Stimulated activated CD8-positive, alpha-beta memory T cell treated with anti-CD3 and anti-CD28 coated beads, Interleukin-7, amount 100 ng/mL, for 1 hour (primary cell): ENCODE results near the gene VAMP1.
A peak's percentile ranks its signal among the peaks of the same experiment; 100 is the strongest.
"Not testable (repeated sequence)": the region's sequence is repeated elsewhere in the genome, so short reads cannot be mapped to it uniquely, and the experiment has no call there.

ENCODE experiments used
- DNase-seq, 2 donors: peaks; one replicate each; pipeline ENCODE4 v3.0.0-alpha.2; 2020; ENCODE audit warnings: low read depth in 2 of 2

The VAMP1 gene, protein sequence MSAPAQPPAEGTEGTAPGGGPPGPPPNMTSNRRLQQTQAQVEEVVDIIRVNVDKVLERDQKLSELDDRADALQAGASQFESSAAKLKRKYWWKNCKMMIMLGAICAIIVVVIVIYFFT

DNA sequence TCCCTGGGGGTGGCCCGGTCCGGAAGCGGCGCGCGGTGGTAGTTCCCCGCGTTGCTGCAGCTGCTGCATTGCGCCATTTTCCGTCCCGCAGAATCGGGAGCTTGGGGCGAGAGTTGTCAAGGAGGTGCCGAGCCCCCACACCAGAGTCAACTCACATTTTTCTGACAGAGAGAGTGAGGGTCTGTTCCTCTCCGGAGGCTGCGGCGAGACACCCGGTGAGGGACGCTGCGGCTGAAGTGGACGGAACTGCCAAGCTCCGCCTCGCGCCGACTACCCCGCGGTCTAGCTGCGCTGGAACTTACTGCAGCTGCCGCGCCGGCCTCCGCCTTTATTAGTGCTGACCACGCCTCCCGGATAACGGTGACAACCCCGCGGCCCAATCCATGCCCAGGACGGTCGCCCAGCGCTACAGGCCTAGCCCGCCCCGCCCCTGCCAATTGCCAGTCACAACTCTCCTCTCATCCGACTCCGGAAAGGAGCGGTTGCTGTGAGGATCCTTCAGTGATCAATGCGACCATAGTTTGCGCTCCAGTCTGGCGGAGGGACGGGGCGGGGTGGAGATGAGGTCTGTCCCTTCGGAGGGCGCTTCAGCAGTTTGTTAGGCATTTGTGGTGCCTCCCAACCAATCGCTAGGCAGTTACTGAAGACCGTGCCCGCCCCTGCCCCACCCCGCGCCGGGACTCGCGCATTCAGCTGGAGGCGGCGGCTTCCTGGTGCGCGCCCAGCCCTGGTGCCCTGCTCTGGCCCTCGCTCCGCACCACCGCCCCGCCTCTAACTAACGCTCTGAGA, at the start of gene VAMP1:
Gene VAMP1, minus strand, starts transcription at position 303 of the 789 bp plus-strand sequence. Its CDS starts 146 bp downstream, at position 157.
- DNase-seq: peak; percentile 92 to 94

DNA sequence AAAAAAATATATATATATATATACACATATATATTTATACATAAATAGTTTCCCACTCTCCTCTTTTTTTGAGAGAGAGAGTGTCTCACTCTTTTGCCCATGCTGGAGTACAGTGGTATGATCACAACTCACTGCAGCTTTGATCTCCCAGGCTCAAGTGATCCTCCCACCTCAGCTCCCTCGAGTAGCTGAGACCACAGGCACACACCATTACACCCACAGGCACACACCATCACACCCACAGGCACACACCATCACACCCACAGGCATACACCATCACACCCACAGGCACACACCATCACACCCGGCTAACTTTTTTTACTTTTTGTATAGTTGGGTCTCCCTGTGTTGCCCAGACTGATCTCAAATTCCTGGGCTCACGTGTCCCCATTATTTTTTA, 49.7 kb upstream of the VAMP1 start:
- no peak for DNase-seq

DNA sequence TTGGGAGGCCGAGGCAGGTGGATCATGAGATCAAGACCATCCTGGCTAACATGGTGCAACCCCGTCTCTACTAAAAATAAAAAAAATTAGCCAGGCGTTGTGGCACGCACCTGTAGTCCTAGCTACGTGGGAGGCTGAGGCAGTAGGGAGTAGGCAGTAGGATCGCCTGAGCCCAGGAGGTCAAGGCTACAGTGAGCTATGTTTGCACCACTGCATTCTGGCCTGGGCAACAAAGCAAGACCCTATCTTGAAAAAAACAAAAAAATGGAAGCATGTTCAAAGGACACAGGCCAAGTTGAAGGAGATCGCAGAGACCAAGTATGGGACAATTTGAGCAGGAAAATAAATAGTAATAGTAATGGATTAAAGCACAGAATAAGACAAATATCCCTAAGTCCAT, 37.6 kb upstream of the VAMP1 start:
- no peak for DNase-seq

DNA sequence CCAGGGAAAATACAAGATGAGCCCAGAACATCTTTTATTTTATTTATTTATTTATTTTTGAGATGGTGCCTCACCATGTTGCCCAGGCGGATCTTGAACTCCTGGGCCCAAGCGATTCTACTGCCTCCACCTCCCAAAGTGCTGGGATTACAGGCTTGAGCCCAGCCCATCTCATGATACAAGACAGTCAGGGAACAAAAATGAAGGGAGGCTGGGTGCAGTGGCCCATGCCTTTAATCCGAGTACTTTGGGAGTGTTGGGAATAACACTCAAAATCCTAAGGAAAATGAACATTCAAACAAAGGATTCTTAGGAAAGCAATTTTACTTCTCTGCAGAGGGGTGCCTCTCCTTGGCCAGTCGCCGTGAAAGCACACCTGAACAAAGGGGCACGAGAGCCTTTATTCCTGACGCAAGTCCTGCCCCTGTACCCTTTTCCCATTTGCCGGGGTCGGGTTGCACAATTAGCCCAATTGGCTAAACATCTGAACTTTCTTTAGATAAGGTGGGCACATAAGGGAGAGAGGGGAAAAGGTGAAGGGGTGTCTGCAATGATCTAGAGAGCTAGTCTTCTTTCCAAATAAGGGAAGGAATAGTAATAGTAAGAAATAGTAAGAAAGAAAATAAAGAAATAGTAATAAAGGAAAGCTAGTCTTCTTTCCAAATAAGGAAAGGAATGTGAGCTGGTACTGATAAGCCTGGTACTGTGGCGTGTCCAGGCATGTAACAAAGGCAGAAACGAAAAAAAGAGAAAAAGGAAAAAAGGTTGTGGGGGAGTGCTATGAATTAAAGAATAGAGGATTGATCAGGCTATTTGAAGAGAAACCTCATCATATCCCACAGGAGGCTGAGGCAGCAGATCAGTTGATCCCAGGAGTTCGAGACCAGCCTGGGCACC, 36.9 kb upstream of the VAMP1 start:
- no peak for DNase-seq

DNA sequence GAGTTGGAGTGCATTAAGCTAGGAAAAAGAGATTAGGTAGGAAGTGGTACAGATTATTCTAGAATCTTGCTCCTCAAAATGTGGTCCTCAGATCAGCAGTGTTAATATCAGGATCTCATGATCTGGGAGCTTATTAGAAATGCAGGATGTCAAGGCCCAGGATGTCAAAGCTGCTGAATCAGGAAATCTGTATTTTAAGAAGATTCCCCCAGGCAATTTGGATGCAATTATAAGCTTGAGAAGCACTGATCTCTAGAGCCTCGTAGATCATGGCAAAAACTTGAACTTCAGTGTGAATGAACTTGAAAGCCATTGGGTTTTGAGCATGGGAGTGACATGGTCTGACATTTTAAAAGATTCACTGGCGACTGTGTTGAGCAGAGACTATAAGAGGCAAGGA, 30.0 kb upstream of the VAMP1 start:
- no peak for DNase-seq

DNA sequence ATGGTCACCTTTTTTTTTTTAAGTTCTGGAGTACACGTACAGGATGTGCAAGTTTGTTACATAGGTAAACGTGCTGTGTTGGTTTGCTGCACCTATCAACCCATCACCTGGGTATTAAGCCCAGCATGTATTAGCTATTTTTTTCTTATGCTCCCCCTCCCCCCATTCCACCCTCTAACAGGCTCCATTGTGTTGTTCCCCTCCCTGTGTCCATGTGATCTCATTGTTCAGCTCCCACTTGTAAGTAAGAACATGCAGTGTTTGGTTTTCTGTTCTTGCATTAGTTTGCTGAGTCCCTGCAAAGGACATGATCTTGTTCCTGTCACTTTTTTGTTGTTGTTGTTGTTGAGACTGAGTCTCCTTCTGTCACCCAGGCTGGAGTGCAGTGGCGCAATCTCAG, 26.8 kb upstream of the VAMP1 start:
- DNase-seq: not testable (repeated sequence)

DNA sequence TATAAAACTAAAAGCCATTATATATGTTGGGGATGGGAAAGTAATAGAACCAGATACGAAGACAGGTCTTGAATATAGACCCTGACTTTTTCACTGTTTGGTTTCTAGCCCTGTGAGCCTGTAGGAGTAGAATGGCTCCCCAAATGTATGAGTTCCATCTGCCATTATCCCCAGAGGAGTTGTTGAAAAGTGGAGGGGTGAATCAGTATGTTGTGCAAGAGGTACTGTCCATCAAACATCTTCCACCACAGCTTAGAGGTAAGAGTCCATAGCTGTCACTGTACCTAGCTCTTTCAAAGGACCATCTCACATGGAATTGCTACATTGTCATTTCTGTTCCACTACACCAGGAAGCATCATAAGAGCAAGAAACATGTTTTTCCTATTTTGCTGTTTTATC, 24.5 kb upstream of the VAMP1 start:
- DNase-seq: no peak

DNA sequence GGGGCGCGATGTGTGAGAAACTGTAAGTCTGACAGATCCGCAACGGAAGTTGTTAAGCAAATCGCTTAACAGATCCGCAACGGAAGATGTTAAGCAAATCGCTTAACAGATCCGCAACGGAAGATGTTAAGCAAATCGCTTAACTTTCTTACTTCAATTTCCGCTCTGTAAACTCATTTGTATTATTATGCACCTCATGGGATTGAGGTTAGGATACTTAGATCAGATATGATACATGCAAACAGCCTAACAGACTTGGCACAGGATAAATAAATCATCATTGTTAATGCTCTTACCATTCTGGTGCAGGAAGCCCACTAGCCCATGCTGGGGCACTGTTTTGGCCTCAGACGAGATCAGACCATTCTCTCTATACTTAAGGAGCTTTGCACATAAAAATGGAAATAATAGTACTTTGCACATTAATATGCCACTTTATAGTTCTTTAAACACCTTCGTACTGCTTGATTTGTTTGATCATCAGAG, 23.8 kb upstream of the VAMP1 start:
- DNase-seq: no peak

DNA sequence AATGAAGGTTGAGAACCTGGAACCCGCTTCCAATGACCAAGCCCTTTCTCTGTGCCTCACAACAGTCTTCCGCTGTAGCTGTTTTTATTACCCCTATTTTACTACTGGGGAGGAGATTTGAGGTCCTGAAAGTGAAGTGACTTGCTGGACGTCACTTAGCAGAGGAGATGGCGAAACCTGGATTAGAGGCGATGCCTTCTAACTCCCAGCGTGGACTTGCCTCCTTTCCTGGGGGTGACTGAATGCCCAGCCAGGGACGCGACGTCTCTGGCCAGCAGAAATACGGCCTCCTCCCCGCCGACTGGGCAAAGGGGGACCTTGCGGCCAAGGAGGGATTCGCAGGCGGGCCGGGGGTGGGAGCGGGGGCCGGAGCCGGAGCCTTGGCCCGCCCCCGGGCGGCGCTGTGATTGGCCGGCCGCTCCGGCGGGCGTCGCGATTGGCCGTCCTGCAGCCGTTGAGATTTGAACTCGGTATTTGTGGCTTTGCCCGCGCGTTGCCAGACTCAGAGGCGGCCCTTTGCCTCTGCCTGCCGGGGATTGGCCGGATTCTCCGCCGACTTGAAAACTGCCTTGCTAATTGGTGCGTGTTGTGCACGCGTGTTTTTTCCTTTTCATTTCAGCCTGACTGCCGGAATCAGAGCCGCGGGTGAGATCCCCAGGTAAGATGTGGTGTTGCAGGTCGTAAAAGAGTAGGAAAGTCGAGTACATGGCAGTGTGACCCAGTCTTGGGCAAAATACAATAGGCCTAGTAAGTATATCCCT, 23.2 kb upstream of the VAMP1 start, which contains the start of gene NCAPD2:
Gene NCAPD2, plus strand, starts transcription at position 606 of the 761 bp plus-strand sequence. CDS start 997 bp downstream, outside the sequence.
- DNase-seq: peak; percentile 83 to 85

DNA sequence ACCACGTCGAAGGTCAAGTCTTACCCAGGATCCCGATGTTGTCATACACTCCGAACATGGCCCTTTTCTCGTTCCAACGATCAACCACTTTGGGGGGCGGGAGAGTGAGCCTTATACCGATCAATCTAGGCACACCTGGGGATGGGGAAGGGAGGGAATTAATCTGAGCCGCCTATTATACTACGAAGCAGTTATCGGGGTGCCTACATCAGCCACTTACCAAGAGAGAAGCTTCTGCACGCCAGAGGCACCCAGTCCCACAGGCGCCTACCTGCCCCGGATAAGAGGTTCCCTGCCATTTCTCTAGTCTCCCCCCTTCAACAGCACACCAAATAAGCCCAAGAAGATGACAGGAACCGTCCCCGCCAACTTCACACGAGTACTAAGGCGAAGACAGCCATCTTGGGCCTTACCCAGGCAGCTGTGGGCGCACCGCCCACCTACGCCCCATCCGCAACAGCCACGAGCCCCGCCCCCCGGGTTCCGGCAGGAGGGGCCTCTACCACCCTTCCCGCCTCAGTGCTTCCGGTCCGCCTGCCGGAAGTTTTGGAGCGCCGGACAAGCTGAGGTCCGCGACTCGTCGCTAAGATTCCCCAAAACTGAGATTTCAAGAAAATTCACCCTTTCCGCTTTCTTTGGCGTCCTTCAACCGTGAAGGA, 22.5 kb upstream of the VAMP1 start, which contains the start of gene MRPL51:
Gene MRPL51, minus strand, starts transcription at position 425 of the 659 bp plus-strand sequence. Its CDS starts 126 bp downstream, at position 299.
- DNase-seq: peak; percentile 85 to 97

DNA sequence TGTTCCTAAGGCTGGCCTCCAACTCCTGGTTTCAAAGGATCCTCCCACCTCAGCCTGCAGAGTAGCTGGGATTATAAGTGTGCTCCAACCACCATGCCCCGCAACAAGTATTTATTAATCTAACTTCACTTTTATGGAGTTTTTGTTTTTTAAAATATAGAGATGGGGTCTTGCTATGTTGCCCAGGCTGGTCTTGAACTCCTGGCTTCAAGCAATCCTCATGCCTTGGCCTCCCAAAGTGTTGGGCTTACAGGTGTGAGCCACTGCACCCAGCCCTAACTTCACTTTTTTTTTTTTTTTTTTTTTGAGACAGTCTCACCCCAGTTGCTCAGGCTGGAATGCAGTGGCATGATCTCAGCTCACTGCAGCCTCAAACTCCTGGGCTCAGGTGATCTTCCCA, 20.2 kb upstream of the VAMP1 start:
- DNase-seq: not testable (repeated sequence)

DNA sequence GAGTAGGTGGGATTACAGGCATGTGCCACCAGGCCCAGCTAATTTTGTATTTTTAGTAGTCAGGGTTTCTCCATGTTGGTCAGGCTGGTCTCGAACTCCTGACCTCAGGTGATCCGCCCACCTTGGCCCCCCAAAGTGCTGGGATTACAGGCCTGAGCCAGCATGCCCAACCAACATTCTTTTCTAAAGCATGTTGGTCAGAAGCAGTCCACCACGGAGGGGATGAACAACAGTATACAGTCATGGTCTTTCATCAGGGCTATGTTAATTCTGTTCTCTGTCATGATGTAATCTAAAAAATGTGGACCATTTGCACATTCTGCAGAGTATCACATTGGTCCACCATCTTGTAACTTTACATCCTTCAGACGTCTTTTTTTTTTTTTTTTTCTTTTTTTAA, 19.0 kb upstream of the VAMP1 start:
- no peak for DNase-seq

DNA sequence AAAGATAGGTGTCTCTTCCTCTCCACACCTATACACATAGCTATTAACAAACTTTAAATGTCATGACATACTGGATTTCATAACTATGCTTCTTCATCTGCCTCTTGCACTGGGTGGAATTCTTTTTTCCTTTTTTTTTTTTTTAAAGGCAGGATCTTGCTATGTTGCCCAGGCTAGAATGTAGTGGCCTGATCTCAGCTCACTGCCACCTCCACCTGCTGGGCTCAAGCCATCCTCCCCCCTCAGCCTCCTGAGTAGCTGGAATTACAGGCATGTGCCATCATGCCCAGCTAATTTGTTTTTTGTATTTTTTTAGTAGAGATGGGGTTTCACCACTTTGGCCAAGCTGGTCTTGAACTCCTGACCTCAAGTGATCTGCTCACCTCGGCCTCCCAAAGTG, 17.8 kb upstream of the VAMP1 start:
- no peak for DNase-seq

DNA sequence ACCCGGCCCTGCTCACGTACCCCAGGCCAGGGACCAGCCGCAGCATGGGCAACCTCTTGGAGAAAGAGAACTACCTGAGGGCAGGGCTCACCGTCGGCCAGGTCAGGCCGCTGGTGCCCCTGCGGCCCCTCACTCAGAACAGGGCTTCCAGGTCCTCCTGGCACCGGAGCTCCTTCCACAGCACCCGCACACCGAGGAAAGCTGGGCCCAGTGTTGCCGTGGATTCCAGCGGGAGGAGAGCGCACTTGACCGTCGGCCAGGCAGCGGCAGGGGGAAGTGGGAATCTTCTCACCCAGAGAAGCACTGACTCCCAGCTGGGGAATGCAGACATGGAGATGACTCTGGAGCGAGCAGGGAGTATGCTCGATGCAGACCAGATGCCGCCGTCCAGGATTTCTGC, 7.9 kb upstream of the VAMP1 start:
- no peak for DNase-seq

DNA sequence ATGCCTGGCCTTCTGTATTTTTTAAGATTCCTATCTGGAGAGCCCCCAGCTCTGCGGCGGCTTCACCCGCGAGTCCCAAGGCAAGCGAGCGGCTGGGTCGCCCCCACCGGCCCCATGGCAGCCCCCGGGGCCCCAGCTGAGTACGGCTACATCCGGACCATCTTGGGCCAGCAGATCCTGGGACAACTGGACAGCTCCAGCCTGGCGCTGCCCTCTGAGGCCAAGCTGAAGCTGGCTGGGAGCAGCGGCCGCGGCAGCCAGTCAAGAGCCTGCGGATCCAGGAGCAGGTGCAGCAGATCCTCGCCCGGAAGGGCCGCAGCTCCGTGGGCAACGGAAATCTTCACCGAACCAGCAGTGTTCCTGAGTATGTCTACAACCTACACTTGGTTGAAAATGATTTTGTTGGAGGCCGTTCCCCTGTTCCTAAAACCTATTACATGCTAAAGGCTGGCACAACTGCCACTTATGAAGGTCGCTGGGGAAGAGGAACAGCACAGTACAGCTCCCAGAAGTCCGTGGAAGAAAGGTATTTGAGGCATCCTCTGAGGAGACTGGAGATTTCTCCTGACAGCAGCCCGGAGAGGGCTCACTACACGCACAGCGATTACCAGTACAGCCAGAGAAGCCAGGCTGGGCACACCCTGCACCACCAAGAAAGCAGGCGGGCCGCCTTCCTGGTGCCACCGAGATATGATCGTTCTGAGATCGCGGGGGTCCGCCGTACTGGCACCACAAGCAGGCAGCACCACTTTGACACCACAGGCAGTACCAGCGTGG, 7.3 kb upstream of the VAMP1 start:
- not testable (repeated sequence) for DNase-seq

DNA sequence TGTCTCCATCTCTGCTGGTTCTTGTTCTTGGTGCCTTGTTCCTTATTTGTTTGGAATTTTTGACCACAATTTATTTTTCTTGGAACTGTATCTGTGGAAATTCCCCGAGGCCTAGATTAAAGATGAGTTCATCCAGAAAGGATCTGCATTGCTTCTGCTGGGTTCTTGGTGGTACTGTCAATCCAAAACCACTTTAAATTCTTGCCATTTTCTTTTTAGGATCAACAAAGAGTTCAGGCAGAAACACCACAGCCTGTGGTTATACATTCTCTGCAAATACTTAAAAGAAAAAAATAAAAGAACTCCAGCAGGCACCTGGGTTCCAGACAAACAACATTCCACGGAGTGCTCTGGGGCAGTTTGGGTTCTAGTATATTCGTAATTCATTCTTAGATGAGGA, 6.0 kb upstream of the VAMP1 start:
- no peak for DNase-seq

DNA sequence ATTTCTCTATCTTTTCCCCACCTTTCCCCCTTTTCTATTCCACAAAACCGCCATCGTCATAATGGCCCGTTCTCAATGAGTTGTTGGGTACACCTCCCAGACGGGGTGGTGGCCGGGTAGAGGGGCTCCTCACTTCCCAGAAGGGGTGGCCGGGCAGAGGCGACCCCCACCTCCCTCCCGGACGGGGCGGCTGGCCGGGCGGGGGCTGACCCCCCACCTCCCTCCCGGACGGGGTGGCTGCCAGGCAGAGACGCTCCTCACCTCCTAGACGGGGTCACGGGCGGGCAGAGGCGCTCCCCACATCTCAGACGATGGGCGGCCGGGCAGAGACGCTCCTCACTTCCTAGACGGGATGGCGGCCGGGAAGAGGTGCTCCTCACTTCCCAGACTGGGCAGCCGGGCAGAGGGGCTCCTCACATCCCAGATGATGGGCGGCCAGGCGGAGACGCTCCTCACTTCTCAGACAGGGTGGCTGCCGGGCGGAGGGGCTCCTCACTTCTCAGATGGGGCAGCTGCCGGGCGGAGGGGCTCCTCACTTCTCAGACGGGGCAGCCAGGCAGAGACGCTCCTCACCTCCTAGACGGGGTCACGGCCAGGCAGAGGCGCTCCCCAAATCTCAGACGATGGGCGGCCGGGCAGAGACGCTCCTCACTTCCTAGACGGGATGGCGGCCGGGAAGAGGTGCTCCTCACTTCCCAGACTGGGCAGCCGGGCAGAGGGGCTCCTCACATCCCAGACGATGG, 4.9 kb upstream of the VAMP1 start:
- not testable (repeated sequence) for DNase-seq

DNA sequence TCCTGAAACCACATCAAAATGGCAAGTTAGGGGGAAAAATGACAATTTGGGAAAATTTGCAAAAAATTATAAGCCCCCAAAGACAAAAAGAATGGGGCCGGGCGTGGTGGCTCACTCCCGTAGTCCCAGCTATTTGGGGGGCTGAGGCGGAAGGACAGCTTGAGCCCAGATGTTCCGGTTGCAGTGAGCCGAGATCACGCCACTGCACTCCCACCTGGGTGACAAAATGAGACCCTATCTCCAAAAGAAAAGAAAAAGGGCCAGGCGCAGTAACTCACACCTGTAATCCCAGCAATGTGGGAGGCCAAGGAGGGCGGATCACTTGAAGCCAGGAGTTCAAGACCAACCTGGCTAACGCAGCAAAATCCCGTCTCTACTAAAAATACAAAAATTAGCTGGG, 2.0 kb upstream of the VAMP1 start:
- no peak for DNase-seq

DNA sequence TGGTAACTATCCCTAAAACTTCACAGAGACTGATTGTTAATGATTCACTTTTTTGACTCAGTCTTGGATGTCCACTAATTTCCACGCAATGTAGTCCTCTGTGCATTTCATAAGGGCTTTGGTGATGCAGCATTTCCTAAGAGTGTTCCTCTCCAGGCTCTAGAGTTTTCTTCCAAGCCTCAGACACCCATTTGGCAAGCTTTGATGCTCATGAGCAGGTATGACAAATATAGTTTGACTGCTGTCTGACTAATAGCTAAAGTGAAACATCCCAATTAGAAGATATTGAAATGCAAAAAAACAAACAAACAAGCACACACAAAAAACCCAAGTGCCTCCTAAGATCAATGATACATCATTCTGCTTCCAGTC, 1.5 kb upstream of the VAMP1 start:
- DNase-seq: no peak
